ENCODE results near the gene PIGV. TPM values are rescaled to one million over a fixed set of nuclear protein-coding genes. Genes with fewer than 3 reads are reported as not detected.
A peak's percentile ranks its signal among the peaks of the same experiment; 100 is the strongest.

Gene PIGV
- 10 to 100 TPM; 17.7 to 19.9 (median 19.2) TPM for polyA plus RNA-seq (ENCODE audit: insufficient read length in 3 of 3)

GRCh38 chr1:26787706-26788514 lies at the start of gene PIGV:
Gene PIGV (plus strand): TSS chr1:26787950. CDS start chr1:26790816, 2,866 bp downstream.
- DNase-seq (ENCODE audit: low read depth in 3 of 3, low spot score in 2 of 3), result peak in 2 of 3 donors; percentile 81 to 89

GRCh38 chr1:26739329-26739914 lies 48.3 kb upstream of the PIGV start:
- DNase-seq (ENCODE audit: low read depth in 3 of 3, low spot score in 2 of 3), result no peak

- DNase-seq (ENCODE audit: low read depth in 3 of 3, low spot score in 2 of 3), result no peak
Observed at GRCh38 chr1:26740023-26740634, 47.6 kb upstream of the PIGV start.

GRCh38 chr1:26740952-26741351 lies 46.8 kb upstream of the PIGV start:
- no peak for DNase-seq (ENCODE audit: low read depth in 3 of 3, low spot score in 2 of 3)

GRCh38 chr1:26743426-26744059 lies 44.2 kb upstream of the PIGV start:
- DNase-seq (ENCODE audit: low read depth in 3 of 3, low spot score in 2 of 3), result no peak

- DNase-seq (ENCODE audit: low read depth in 3 of 3, low spot score in 2 of 3), result no peak
Observed at GRCh38 chr1:26744075-26744959, 43.4 kb upstream of the PIGV start.

GRCh38 chr1:26745191-26745590 lies 42.6 kb upstream of the PIGV start:
- DNase-seq (ENCODE audit: low read depth in 3 of 3, low spot score in 2 of 3), result no peak

GRCh38 chr1:26747048-26747447 lies 40.7 kb upstream of the PIGV start:
- no peak for DNase-seq (ENCODE audit: low read depth in 3 of 3, low spot score in 2 of 3)

GRCh38 chr1:26748351-26748750 lies 39.4 kb upstream of the PIGV start:
- no peak for DNase-seq (ENCODE audit: low read depth in 3 of 3, low spot score in 2 of 3)

- no peak for DNase-seq (ENCODE audit: low read depth in 3 of 3, low spot score in 2 of 3)
Observed at GRCh38 chr1:26749458-26749857, 38.3 kb upstream of the PIGV start.

GRCh38 chr1:26750428-26750827 lies 37.3 kb upstream of the PIGV start:
- DNase-seq (ENCODE audit: low read depth in 3 of 3, low spot score in 2 of 3), result no peak

GRCh38 chr1:26752519-26752918 lies 35.2 kb upstream of the PIGV start:
- DNase-seq (ENCODE audit: low read depth in 3 of 3, low spot score in 2 of 3), result no peak

- no peak for DNase-seq (ENCODE audit: low read depth in 3 of 3, low spot score in 2 of 3)
Observed at GRCh38 chr1:26754086-26754874, 33.5 kb upstream of the PIGV start.

- DNase-seq (ENCODE audit: low read depth in 3 of 3, low spot score in 2 of 3), result no peak
Observed at GRCh38 chr1:26758358-26758757, 29.4 kb upstream of the PIGV start.

- DNase-seq (ENCODE audit: low read depth in 3 of 3, low spot score in 2 of 3), result no peak
Observed at GRCh38 chr1:26759531-26759930, 28.2 kb upstream of the PIGV start.

GRCh38 chr1:26761217-26761616 lies 26.5 kb upstream of the PIGV start:
- DNase-seq (ENCODE audit: low read depth in 3 of 3, low spot score in 2 of 3), result no peak

- DNase-seq (ENCODE audit: low read depth in 3 of 3, low spot score in 2 of 3), result no peak
Observed at GRCh38 chr1:26767714-26768113, 20.0 kb upstream of the PIGV start.

- DNase-seq (ENCODE audit: low read depth in 3 of 3, low spot score in 2 of 3), result no peak
Observed at GRCh38 chr1:26768755-26769154, 19.0 kb upstream of the PIGV start.

- no peak for DNase-seq (ENCODE audit: low read depth in 3 of 3, low spot score in 2 of 3)
Observed at GRCh38 chr1:26771285-26771642, 16.5 kb upstream of the PIGV start.

Measured in right renal cortex interstitium (tissue), 3 donors.